Measurements from ENCODE around the gene GDAP1L1.

GDAP1L1 gene

GRCh38 chr20:44255942-44256341 lies 8.8 kb downstream of the GDAP1L1 start:
- H3K4me3 ChIP-seq (ENCODE audit: low read length): no peak overlapping the region
- no peak for TF ChIP-seq CTCF (conservative IDR thresholded peaks at IDR 0.05; ENCODE audit: low read depth, low read length)
- DNase-seq (ENCODE audit: low read depth): no peak

GRCh38 chr20:44256961-44257360 lies 9.9 kb downstream of the GDAP1L1 start:
- no peak for TF ChIP-seq CTCF (conservative IDR thresholded peaks at IDR 0.05; ENCODE audit: low read depth, low read length)
- no peak overlapping the region for H3K4me3 ChIP-seq (ENCODE audit: low read length)
- DNase-seq (ENCODE audit: low read depth): no peak

- H3K4me3 ChIP-seq (ENCODE audit: low read length): no peak overlapping the region
- no peak for TF ChIP-seq CTCF (conservative IDR thresholded peaks at IDR 0.05; ENCODE audit: low read depth, low read length)
- no peak for DNase-seq (ENCODE audit: low read depth)
These were observed 11.2 kb downstream of the GDAP1L1 start for GRCh38 chr20:44258226-44258890.

- no peak for TF ChIP-seq CTCF (conservative IDR thresholded peaks at IDR 0.05; ENCODE audit: low read depth, low read length)
- no peak for DNase-seq (ENCODE audit: low read depth)
- no peak overlapping the region for H3K4me3 ChIP-seq (ENCODE audit: low read length)
These were observed 17.2 kb downstream of the GDAP1L1 start for GRCh38 chr20:44264287-44264686.

- no peak for TF ChIP-seq CTCF (conservative IDR thresholded peaks at IDR 0.05; ENCODE audit: low read depth, low read length)
- H3K4me3 ChIP-seq (ENCODE audit: low read length): no peak overlapping the region
- no peak for DNase-seq (ENCODE audit: low read depth)
These were observed 21.7 kb downstream of the GDAP1L1 start for GRCh38 chr20:44268802-44269201.

- no peak for DNase-seq (ENCODE audit: low read depth)
- no peak overlapping the region for H3K4me3 ChIP-seq (ENCODE audit: low read length)
- TF ChIP-seq CTCF (conservative IDR thresholded peaks at IDR 0.05; ENCODE audit: low read depth, low read length): peak; percentile 38
These were observed 25.0 kb downstream of the GDAP1L1 start for GRCh38 chr20:44271915-44272663.
